ENCODE results near the gene UCN.

GRCh38 chr2:27305516-27305915 is 2.7 kb downstream of the UCN start:
- TF ChIP-seq, protein P1, sequence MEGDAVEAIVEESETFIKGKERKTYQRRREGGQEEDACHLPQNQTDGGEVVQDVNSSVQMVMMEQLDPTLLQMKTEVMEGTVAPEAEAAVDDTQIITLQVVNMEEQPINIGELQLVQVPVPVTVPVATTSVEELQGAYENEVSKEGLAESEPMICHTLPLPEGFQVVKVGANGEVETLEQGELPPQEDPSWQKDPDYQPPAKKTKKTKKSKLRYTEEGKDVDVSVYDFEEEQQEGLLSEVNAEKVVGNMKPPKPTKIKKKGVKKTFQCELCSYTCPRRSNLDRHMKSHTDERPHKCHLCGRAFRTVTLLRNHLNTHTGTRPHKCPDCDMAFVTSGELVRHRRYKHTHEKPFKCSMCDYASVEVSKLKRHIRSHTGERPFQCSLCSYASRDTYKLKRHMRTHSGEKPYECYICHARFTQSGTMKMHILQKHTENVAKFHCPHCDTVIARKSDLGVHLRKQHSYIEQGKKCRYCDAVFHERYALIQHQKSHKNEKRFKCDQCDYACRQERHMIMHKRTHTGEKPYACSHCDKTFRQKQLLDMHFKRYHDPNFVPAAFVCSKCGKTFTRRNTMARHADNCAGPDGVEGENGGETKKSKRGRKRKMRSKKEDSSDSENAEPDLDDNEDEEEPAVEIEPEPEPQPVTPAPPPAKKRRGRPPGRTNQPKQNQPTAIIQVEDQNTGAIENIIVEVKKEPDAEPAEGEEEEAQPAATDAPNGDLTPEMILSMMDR (IDR thresholded peaks at IDR 0.05; ENCODE audit: low read depth, low read length): no peak
- TF ChIP-seq POLR2A (IDR thresholded peaks at IDR 0.05; ENCODE audit: extremely low read depth, insufficient read length) (no peak), MAX (IDR thresholded peaks at IDR 0.05; ENCODE audit: low read depth, low read length) (no peak), MYC (IDR thresholded peaks at IDR 0.05; ENCODE audit: low read depth, low read length) (no peak)

Data from NB4 (cell line).